KMS-11 (cell line): ENCODE measurements around the gene PRKACB.

Experiments
- H2AFZ ChIP-seq: fragments of 200-600 bp; sonication (generic); 2 replicates; pipeline ENCODE4 v1.6.1; 2016; ENCODE audit warnings: antibody characterized with exemption, mixed run types, low read depth
- H3K27ac ChIP-seq: fragments of 200-600 bp; sonication (generic); 2 replicates; pipeline ENCODE4 v1.6.1; 2016; ENCODE audit warnings: mild to moderate bottlenecking, mixed run types
- H3K27me3 ChIP-seq: fragments of 200-600 bp; sonication (generic); 2 replicates; pipeline ENCODE4 v1.6.1; 2017; ENCODE audit warnings: mild to moderate bottlenecking, low read depth, mixed run types, moderate library complexity; ENCODE audit not compliant: insufficient read depth
- H3K36me3 ChIP-seq: fragments of 200-600 bp; sonication (generic); 2 replicates; pipeline ENCODE4 v1.6.1; 2017; ENCODE audit warnings: mild to moderate bottlenecking, mixed run types; ENCODE audit not compliant: insufficient read depth
- H3K4me1 ChIP-seq: fragments of 200-600 bp; sonication (generic); 2 replicates; pipeline ENCODE4 v1.6.1; 2016; ENCODE audit warnings: mild to moderate bottlenecking, low read depth, mixed run types; ENCODE audit not compliant: poor library complexity, severe bottlenecking
- H3K4me2 ChIP-seq: fragments of 200-600 bp; sonication (generic); 2 replicates; pipeline ENCODE4 v1.7.0; 2016; ENCODE audit warnings: mild to moderate bottlenecking, mixed run types
- H3K4me3 ChIP-seq: fragments of 200-600 bp; sonication (generic); IDR thresholded peaks from 2 replicates; pipeline ENCODE4 v1.6.1; 2017; ENCODE audit warnings: low read depth, low read length, mixed read lengths; ENCODE audit not compliant: insufficient read depth
- H3K79me2 ChIP-seq: fragments of 200-600 bp; sonication (generic); 2 replicates; pipeline ENCODE4 v1.6.1; 2016; ENCODE audit warnings: low read depth, mixed run types; ENCODE audit not compliant: insufficient read depth
- H3K9ac ChIP-seq: fragments of 200-600 bp; sonication (generic); 2 replicates; pipeline ENCODE4 v1.6.1; 2016; ENCODE audit warnings: mild to moderate bottlenecking, mixed run types
- H4K20me1 ChIP-seq: fragments of 200-600 bp; sonication (generic); 2 replicates; pipeline ENCODE4 v1.6.1; 2016; ENCODE audit warnings: mild to moderate bottlenecking, mixed run types; ENCODE audit not compliant: insufficient read depth
- CTCF ChIP-seq: fragments of 200-600 bp; sonication (generic); conservative IDR thresholded peaks from 2 replicates; pipeline ENCODE4 v1.6.1; 2017; ENCODE audit warnings: low read depth, mild to moderate bottlenecking, antibody characterized with exemption, low read length, moderate library complexity, mixed read lengths

The PRKACB gene

GRCh38 chr1:84214115-84214956 is 70.3 kb downstream of the PRKACB start:
- Histone ChIP-seq H3K27ac (no peak overlapping the region), H4K20me1 (no peaks in the 10 kb centered on the region), H3K4me1 (no peaks in the 10 kb centered on the region), H3K9ac (no peak overlapping the region), H3K4me2 (no peak overlapping the region), H3K79me2 (no peaks in the 10 kb centered on the region), H2AFZ (no peak overlapping the region), H3K4me3 (no peak overlapping the region), H3K27me3 (no peaks in the 10 kb centered on the region), H3K36me3 (no peaks in the 10 kb centered on the region)
- TF ChIP-seq CTCF: no peak

DNA sequence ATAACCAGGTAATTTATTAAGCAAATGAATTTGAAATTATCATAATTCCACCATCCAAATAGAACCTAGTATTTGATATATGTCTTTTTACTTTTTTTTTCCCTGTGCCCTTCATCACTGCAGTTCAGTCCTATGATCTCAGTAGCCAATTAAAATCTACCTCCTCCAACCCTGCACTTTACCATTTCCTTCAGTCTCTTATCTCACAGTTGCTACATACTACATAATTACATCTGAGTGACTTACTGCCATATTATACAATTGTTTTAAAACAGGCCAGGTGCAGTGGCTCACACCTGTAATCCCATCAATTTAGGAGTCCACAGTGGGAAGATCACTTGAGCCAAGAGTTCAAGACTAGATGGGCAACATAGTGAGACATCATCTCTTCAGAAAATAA is 73.2 kb downstream of the PRKACB start:
- Histone ChIP-seq H3K4me2 (no peak overlapping the region), H2AFZ (no peak overlapping the region), H3K4me1 (no peaks in the 10 kb centered on the region), H3K79me2 (no peaks in the 10 kb centered on the region), H3K27ac (no peak overlapping the region), H3K27me3 (no peaks in the 10 kb centered on the region), H3K36me3 (no peaks in the 10 kb centered on the region), H4K20me1 (no peaks in the 10 kb centered on the region), H3K4me3 (no peak overlapping the region), H3K9ac (no peak overlapping the region)
- TF ChIP-seq CTCF: no peak

GRCh38 chr1:84223751-84224432 is 79.8 kb downstream of the PRKACB start:
- H3K27me3 ChIP-seq: no peaks in the 10 kb centered on the region
- H4K20me1 ChIP-seq: no peaks in the 10 kb centered on the region
- H3K9ac ChIP-seq: no peak overlapping the region
- no peaks in the 10 kb centered on the region for H3K79me2 ChIP-seq
- no peaks in the 10 kb centered on the region for H3K36me3 ChIP-seq
- no peak overlapping the region for H3K27ac ChIP-seq
- H2AFZ ChIP-seq: no peak overlapping the region
- H3K4me3 ChIP-seq: no peak overlapping the region
- TF ChIP-seq CTCF: no peak
- no peaks in the 10 kb centered on the region for H3K4me1 ChIP-seq
- no peak overlapping the region for H3K4me2 ChIP-seq

DNA sequence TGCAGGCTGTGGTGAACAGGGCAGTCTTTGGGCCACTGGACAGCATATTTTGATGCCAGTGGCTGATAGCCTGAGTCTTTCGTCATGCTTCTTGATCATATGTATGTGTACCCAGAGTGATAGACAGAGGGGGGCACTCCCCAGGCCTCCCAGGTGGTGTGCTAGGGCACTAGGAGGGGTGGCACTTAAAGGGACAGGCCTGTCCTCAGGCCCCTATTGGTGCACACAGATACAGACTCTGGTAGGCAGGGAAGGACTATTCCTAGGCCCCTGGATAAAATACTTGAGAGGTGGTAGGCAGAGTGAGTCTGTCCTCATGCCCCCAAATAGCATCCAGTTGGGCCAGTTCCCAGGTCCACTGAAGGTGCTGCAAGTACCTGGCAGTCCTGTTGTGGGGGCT is 80.8 kb downstream of the PRKACB start:
- H3K36me3 ChIP-seq: no peaks in the 10 kb centered on the region
- H3K27me3 ChIP-seq: no peaks in the 10 kb centered on the region
- H3K79me2 ChIP-seq: no peaks in the 10 kb centered on the region
- TF ChIP-seq CTCF: no peak
- no peak overlapping the region for H3K9ac ChIP-seq
- H2AFZ ChIP-seq: no peak overlapping the region
- no peaks in the 10 kb centered on the region for H3K4me1 ChIP-seq
- no peaks in the 10 kb centered on the region for H4K20me1 ChIP-seq
- no peak overlapping the region for H3K4me3 ChIP-seq
- no peak overlapping the region for H3K4me2 ChIP-seq
- H3K27ac ChIP-seq: no peak overlapping the region
